NCI-H2196 (cell line): ENCODE results near the gene MAP3K10.

Experiments used
- DNase-seq: peaks from one replicate; lab custom pipeline; 2025; ENCODE audit not compliant: unreplicated experiment; lab: John Stamatoyannopoulos, UW

Gene MAP3K10

DNA sequence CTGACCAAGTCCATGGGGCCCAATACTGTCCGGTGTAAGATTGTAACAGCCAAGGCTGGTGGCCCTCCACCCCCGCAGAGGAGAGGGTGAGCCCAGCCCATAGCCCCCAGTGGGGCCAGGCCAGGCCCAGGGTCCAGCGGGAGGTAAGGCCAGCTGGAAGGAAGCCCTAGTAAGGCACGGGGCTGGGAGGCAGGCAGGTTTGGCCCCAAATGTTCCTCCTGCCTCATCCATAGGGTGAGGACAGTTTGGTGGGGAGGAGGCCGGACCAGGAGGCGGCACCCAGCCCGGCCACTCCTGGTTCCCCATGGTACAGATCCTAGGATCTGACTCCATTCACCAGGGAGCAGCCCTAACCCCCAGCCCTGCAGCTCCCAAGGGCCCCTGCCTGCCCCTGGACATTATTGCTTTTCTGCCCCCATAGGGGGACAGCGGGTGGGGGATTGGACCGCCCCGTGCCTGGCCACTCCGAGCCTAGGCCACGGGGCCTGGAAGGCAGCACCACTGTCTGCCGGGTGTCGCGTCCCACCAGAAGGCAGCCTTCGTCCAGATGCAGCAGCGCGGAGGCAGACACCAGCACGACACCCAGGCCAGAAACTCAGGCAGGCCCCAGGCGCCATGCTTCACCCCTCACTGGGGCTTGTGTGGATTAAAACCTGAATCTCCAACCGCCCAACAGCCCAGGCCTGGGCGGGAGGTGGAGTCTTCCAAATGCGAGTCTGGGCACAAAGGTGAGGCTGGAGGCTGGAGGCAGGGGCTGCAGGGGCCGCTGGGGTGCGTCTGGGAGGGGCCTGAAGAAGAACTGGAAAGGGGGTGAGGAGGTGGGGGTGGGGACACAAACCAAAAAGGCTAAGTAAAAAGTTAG is 42.0 kb downstream of the MAP3K10 start:
- DNase-seq = no peak

DNA sequence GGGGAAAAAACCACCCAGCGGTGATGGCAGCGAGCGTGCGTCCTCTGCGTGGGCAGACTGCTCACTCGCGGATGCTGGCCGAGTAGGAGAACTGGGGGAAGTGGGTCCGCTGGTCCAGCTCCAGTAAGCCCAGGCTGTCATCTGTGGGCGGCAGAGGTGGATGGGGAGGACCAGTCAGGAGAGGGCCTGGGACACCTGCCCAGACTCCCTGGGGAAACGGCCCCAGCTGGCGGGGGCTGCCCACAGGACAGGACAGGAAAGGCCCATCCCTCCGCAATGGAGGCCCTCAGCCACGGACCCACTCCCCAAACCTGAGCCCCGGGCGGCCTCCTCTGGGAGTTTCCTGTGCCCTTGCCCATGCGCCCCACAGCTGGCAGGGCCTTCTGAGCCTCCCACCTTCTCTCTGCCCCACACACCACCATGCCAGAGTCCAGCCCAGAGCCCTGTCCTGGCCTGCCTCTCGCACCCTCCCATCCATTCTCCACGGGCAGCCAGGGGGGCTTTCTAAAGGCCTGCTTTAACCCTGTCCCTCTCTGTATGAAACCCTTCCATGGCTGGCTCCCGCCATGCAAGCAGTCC is 42.7 kb downstream of the MAP3K10 start:
- DNase-seq = no peak

DNA sequence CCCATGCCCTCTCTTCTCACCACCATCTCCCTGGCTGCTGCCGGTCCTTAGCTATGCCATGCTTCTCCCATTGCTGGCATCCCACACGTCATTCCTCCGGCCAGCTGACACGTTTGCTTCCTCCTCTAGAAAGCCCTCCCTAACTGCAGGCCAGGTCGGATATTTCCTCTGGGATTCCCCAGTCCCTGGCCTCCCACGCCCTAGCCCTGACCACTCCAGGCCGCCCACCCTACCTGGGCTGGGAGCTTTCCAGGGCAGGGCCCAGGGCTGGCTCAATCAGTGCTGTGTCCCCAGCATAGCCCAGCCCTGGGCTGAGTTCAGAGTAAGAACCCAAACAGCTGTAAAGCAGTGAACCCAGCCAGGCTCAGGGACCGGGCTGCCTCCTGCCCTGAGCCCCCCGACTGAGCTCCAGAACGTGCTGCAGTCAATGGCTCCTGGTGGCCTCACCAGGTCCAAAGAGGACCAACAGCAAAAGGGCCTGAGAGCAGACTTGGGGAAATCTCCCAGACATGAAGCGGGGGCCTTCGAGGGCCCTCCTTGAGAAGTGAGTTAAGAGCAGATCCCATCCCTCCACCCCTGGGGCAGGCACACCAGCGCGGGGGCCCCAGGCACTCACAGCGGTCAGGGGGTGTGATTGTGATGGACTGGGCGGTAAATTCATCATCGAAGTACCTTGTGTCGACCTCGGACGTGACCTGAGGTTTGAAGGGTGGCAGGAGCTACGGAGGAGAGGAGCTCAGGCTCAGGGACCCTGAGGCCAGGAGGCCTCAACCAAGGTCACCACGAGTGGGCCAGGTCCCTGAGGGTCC is 43.4 kb downstream of the MAP3K10 start:
- DNase-seq = no peak

- DNase-seq = no peak
Measured at GRCh38 chr19:40235238-40236025, 44.2 kb downstream of the MAP3K10 start.

GRCh38 chr19:40236026-40236355 is 44.8 kb downstream of the MAP3K10 start:
- DNase-seq = no peak

DNA sequence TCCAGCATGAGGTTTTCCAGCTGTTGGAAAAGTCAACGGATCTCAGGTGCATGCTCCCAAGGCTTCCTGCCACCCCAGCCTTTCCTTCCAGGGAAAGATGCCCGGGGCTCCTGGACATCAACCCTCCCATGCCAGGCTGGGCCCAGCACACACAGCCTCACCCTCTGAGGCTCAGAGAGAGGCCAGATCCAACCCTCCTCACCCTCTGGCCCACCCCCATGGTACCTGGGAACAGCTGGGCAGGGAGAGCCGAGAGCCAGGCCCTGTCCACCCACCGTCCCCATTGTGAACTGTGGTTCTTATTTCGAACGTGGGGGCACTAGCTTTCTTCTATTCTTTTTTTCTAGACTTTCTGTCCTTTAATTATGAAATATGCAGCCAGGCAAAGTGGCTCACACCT is 45.1 kb downstream of the MAP3K10 start:
- DNase-seq = no peak

GRCh38 chr19:40237791-40238190 is 46.6 kb downstream of the MAP3K10 start:
- DNase-seq = no peak

DNA sequence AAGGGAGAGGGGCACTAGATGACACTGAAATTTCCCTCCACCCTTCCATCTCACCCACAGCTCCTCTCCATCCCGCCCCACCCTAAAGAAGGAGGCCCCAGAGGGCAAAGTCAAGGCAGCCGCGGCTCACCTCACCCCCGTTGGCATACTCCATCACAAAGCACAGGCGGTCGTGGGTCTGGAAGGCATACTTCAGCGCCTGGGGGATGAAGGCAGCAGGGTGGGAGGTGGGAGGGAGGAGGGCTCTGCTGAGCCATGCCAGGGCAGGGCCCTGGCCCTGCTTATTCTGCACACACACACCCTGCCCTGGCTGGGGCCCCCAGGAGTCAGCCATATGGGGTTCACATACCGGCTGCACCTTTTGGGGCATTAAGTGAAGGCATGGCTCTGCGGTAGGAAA is 47.5 kb downstream of the MAP3K10 start:
- DNase-seq = no peak

DNA sequence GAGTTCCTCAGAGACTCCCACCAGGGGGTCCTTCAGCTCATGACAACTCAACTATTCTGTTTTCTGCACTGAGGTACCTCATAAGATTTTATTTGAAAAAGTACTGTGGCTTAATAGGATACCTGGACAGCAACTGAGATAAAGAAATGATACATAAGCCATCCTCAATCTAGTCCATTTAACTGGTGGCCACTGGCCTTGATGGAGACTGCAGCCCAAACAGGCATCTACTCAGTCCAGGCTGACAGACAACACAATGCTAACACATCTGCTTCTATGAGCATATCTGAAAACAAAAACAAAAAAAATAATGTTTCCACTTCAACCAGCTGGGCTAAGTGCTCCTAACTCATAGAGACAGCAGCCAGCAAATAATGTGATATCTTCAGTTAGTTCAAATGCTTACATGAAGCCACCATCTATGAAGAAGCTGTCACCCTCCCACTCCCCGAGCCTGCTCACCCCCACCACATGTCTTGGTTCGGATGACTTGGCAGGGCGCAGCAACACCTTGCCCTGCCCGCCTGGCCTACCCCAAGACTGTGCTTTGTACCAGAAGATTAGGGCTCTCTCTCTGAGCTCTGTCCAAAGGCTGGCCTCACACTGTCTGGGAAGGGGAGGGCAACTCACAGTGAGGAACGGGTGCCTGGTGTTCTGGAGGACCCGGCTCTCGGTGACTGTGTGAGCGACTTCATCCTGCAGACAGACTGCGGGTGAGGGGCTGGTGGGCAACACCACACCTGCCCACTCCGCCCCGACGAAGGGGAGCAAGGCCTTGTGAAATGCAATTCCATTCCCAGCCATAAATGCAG is 48.4 kb downstream of the MAP3K10 start:
- DNase-seq = no peak

GRCh38 chr19:40240332-40240731 is 49.1 kb downstream of the MAP3K10 start:
- no peak for DNase-seq

DNA sequence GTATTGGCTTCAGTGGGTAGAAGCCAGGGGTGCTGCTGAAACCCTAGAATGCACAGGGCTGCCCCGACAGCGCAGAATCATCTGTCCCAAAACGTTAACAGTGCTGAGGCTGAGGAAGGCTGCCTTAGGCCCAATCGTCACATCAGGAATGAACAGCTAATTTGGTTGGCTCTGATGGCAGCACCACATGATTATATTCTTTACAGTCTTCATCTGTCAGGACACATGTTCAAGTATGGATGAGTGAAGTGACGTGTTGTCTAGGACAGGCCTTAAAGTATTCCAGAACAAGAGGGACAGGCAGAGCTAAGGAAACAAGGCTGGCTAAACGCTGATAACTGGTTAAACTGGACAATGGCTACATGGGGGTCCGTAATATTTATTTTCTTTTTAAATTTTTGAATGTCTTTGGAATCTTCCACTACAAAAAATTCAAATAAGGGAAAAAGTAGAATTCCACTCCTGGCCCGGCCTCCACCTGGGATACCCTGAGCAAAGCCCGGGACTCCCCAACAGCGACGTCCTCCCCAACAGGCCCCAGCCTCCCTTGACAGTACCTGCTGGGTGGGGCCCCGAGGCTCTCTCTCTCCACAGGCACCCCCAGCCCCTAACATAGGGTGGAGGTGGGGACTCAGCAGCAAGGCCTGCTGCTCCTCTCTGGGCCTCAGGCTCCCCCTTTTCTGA is 50.0 kb downstream of the MAP3K10 start:
- no peak for DNase-seq

GRCh38 chr19:40241809-40242384 is 50.7 kb downstream of the MAP3K10 start:
- no peak for DNase-seq

DNA sequence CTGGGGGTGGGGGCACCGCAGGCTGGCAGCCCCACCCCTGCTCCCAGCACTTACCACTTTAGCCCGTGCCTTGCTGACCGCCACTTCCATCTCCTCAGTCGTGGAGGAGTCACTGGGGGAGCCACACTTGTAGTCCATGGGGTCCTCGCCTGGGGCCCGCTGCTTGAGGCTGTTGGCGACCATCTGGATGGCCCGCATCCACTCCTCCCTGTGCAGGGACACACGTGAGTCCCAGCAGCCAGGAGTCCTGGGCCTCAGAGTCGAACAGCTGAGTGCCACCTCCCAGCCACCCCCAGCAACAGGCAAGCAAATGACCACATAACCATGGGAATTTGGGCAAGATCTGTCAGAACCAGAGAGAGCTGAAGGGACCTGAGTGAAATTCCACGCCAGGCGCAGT is 51.3 kb downstream of the MAP3K10 start:
- no peak for DNase-seq

- DNase-seq = no peak
Measured at GRCh38 chr19:40243181-40243580, 52.0 kb downstream of the MAP3K10 start.

- no peak for DNase-seq
Measured at GRCh38 chr19:40244579-40245317, 53.5 kb downstream of the MAP3K10 start.

GRCh38 chr19:40245506-40246128 is 54.4 kb downstream of the MAP3K10 start:
- DNase-seq = no peak

DNA sequence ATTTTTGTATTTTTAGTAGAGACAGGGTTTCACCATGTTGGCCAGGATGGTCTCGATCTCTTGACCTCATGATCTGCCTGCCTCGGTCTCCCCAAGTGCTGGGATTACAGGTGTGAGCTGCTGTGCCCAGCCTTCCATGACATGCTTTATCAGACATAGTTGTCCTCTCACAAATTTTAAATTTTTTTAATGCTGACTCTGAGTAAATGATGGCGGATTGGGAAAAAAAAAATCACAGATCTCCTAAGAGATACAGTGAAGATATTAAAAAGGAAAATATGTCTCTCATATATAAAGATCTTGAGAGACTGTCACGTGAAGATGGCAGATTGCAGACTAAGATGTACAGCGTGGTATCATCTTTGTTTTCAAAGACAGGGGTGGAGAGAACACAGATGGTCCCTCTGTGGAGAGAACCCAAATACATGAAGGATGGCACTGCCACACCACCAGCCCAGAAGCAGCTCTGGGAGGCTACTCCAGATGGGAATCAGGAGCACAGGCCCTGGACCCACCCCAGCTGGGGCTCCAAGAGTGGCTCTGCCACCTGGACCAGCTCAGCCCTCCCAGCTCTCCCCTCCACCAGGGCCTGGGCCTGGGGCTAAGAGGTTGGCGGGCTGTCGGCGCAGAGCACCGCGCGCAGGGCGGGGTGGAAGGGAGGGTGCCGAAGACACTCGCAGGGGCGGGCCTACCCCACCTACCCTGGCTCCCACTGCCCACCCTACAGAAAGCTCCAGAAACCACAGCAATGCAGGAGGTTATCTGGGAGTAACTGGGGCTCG is 55.3 kb downstream of the MAP3K10 start:
- DNase-seq = no peak

GRCh38 chr19:40247178-40247577 is 56.0 kb downstream of the MAP3K10 start:
- DNase-seq = no peak
